Smooth muscle cell (in vitro differentiated cells): ENCODE results near the gene SNX1. TPM values are rescaled to one million over a fixed set of nuclear protein-coding genes. Genes with fewer than 3 reads are reported as not detected.
A peak's percentile ranks its signal among the peaks of the same experiment; 100 is the strongest.

Experiments used
- DNase-seq: peaks from one replicate; lab custom pipeline; 2025; ENCODE audit not compliant: unreplicated experiment; lab: John Stamatoyannopoulos, UW
- H2AFZ ChIP-seq: fragments of 200-600 bp; sonication (generic); 2 replicates; pipeline ENCODE4 v1.6.0; 2016; ENCODE audit warnings: antibody characterized with exemption, low read depth, mild to moderate bottlenecking
- H3F3A ChIP-seq: fragments of 200-600 bp; sonication (generic); 2 replicates; pipeline ENCODE4 v1.6.0; 2017; ENCODE audit warnings: antibody characterized with exemption, low read depth
- H3K27ac ChIP-seq: fragments of 200-600 bp; sonication (generic); 2 replicates; pipeline ENCODE4 v1.5.1; 2016; ENCODE audit warnings: low read depth, mild to moderate bottlenecking
- H3K27me3 ChIP-seq: fragments of 200-600 bp; sonication (generic); 2 replicates; pipeline ENCODE4 v1.6.1; 2016; ENCODE audit warnings: low read depth, mild to moderate bottlenecking
- H3K36me3 ChIP-seq: fragments of 200-600 bp; sonication (generic); 2 replicates; pipeline ENCODE4 v1.5.1; 2016; ENCODE audit warnings: low read depth
- H3K4me1 ChIP-seq: fragments of 200-600 bp; sonication (generic); 2 replicates; pipeline ENCODE4 v1.5.1; 2016; ENCODE audit warnings: low read depth
- H3K4me2 ChIP-seq: fragments of 200-600 bp; sonication (generic); 2 replicates; pipeline ENCODE4 v1.6.0; 2016; ENCODE audit warnings: mild to moderate bottlenecking
- H3K4me3 ChIP-seq: fragments of 200-600 bp; sonication (generic); 2 replicates; pipeline ENCODE4 v1.5.1; 2016; ENCODE audit warnings: mild to moderate bottlenecking
- H3K79me2 ChIP-seq: fragments of 200-600 bp; sonication (generic); 2 replicates; pipeline ENCODE4 v1.6.0; 2016; ENCODE audit warnings: low read depth, mild to moderate bottlenecking
- H3K9ac ChIP-seq: fragments of 200-600 bp; sonication (generic); 2 replicates; pipeline ENCODE4 v1.6.0; 2016; ENCODE audit warnings: low read depth
- H3K9me3 ChIP-seq: fragments of 200-600 bp; sonication (generic); replicated peaks from 2 replicates; pipeline ENCODE4 v1.5.1; 2016; ENCODE audit warnings: low read depth
- H4K20me1 ChIP-seq: fragments of 200-600 bp; sonication (generic); 2 replicates; pipeline ENCODE4 v1.6.0; 2016; ENCODE audit warnings: low read depth
- CTCF ChIP-seq: fragments of 200-600 bp; sonication (generic); IDR thresholded peaks from 2 replicates; pipeline ENCODE4 v1.5.1; 2017; ENCODE audit warnings: borderline replicate concordance, mild to moderate bottlenecking, antibody characterized with exemption; ENCODE audit not compliant: insufficient read depth, poor library complexity, severe bottlenecking
- WGBS: methylation state at CpG from one replicate; pipeline ENCODE4 v1.1.7; 2016; ENCODE audit warnings: low lambda C conversion rate; 5-methylcytosine and 5-hydroxymethylcytosine counted together
- polyA plus RNA-seq: library from polyadenylated mRNA; unstranded; fragments of >200 nt; fragmentation: Nextera tagmentation; extraction: Ambion mirVana; gene quantifications from 2 replicates; pipeline ENCODE4 v1.2.1, GENCODE V29; 2016
- total RNA-seq: library from RNA; depleted of rRNA; stranded (reverse); fragments of >200 nt; gene quantifications from 2 replicates; pipeline ENCODE4 v1.2.3, GENCODE V29; 2014

The SNX1 gene
- total and polyA plus RNA-seq, 2 experiments from 2014 or later: 33.8 to 41.2 TPM

GRCh38 chr15:64092075-64092820, 3.5 kb upstream of the SNX1 start:
- Histone ChIP-seq H3K79me2 (peaks cover 47% of the 10 kb centered on the region), H3K27ac (no peak overlapping the region), H3K4me2 (peak overlapping the region; percentile 87), H3K36me3 (peaks cover 6% of the 10 kb centered on the region), H3K4me3 (peak overlapping the region; percentile 74), H4K20me1 (peaks cover 11% of the 10 kb centered on the region), H3K27me3 (no peaks in the 10 kb centered on the region), H3F3A (peaks cover 12% of the 10 kb centered on the region), H3K9ac (peak overlapping the region; percentile 70), H2AFZ (no peak overlapping the region), H3K4me1 (peaks cover 16% of the 10 kb centered on the region), H3K9me3 (no peaks in the 10 kb centered on the region)
- peak; percentile 9 for TF ChIP-seq CTCF
- DNase-seq: no peak

GRCh38 chr15:64092864-64093626, 2.7 kb upstream of the SNX1 start:
- Histone ChIP-seq H3K27ac (peak overlapping the region; percentile 47), H3K9ac (peak overlapping the region; percentile 70), H3K4me2 (peak overlapping the region; percentile 87), H3K4me1 (peaks cover 22% of the 10 kb centered on the region), H3K27me3 (no peaks in the 10 kb centered on the region), H3K36me3 (peaks cover 4% of the 10 kb centered on the region), H3K4me3 (peak overlapping the region; percentile 74), H2AFZ (peak overlapping the region; percentile 90), H3F3A (peaks cover 12% of the 10 kb centered on the region), H3K79me2 (peaks cover 52% of the 10 kb centered on the region), H4K20me1 (peaks cover 19% of the 10 kb centered on the region), H3K9me3 (no peaks in the 10 kb centered on the region)
- 7% methylated on average over 22 of the region's 22 CpGs for WGBS
- TF ChIP-seq CTCF: no peak
- peak; percentile 41 for DNase-seq

- DNase-seq: peak; percentile 56
- no peak for TF ChIP-seq CTCF
- Histone ChIP-seq H3K79me2 (peaks cover 54% of the 10 kb centered on the region), H4K20me1 (peaks cover 26% of the 10 kb centered on the region), H3F3A (peaks cover 12% of the 10 kb centered on the region), H3K27me3 (no peaks in the 10 kb centered on the region), H3K4me3 (peak within 1 kb of the TSS; percentile 74), H3K9me3 (no peaks in the 10 kb centered on the region), H3K27ac (peak within 1 kb of the TSS; percentile 62), H2AFZ (peak within 1 kb of the TSS; percentile 90), H3K36me3 (no peaks in the 10 kb centered on the region), H3K4me1 (peaks cover 22% of the 10 kb centered on the region), H3K4me2 (peak within 1 kb of the TSS; percentile 87), H3K9ac (peak within 1 kb of the TSS; percentile 70)
- WGBS: under 1% methylated on average over 41 of the region's 41 CpGs
Observed at GRCh38 chr15:64093627-64094417, 2.0 kb upstream of the SNX1 start, which contains the start of gene CIAO2A. TSS of gene CIAO2A (minus strand) at chr15:64093838. CDS start at chr15:64093768, 70 bp downstream.
